Effector memory CD8-positive, alpha-beta T cell (primary cell): ENCODE data around the gene REEP6.
"Not testable (repeated sequence)": the region's sequence is repeated elsewhere in the genome, so short reads cannot be mapped to it uniquely, and the experiment has no call there.

Experiments
- ATAC-seq: fragments of 150-1000 bp; cut with Tn5 transposase; replicated peaks from 2 replicates; pipeline ENCODE4 v1.10.0; 2021; ENCODE audit warnings: mild to moderate bottlenecking, moderate library complexity
- DNase-seq, 3 experiments: peaks; one replicate each; pipeline ENCODE4 v3.0.0; 2021
- H3K27ac Mint-ChIP-seq, 2 donors: one replicate each; pipeline ENCODE4 v1.8.0; 2022; ENCODE audit warnings: mild to moderate bottlenecking in 2 of 2, mixed read lengths in 2 of 2, moderate library complexity in 2 of 2
- H3K27me3 Mint-ChIP-seq, 2 donors: one replicate each; pipeline ENCODE4 v1.8.0; 2022; ENCODE audit warnings: mixed read lengths in 2 of 2
- H3K36me3 Mint-ChIP-seq: one replicate; pipeline ENCODE4 v1.8.0; 2022; ENCODE audit warnings: mild to moderate bottlenecking, moderate library complexity, mixed read lengths; ENCODE audit not compliant: insufficient read depth
- H3K4me1 Mint-ChIP-seq, 2 donors: one replicate each; pipeline ENCODE4 v1.8.0; 2022; ENCODE audit warnings: low read depth in 2 of 2, mixed read lengths in 2 of 2
- H3K4me3 Mint-ChIP-seq, 2 donors: one replicate each; pipeline ENCODE4 v1.8.0; 2022; ENCODE audit warnings: mild to moderate bottlenecking in 2 of 2, mixed read lengths in 2 of 2, moderate library complexity in 2 of 2
- H3K9me3 Mint-ChIP-seq, 2 donors: one replicate each; pipeline ENCODE4 v1.8.0; 2022; ENCODE audit warnings: mixed read lengths in 2 of 2

REEP6 gene

DNA sequence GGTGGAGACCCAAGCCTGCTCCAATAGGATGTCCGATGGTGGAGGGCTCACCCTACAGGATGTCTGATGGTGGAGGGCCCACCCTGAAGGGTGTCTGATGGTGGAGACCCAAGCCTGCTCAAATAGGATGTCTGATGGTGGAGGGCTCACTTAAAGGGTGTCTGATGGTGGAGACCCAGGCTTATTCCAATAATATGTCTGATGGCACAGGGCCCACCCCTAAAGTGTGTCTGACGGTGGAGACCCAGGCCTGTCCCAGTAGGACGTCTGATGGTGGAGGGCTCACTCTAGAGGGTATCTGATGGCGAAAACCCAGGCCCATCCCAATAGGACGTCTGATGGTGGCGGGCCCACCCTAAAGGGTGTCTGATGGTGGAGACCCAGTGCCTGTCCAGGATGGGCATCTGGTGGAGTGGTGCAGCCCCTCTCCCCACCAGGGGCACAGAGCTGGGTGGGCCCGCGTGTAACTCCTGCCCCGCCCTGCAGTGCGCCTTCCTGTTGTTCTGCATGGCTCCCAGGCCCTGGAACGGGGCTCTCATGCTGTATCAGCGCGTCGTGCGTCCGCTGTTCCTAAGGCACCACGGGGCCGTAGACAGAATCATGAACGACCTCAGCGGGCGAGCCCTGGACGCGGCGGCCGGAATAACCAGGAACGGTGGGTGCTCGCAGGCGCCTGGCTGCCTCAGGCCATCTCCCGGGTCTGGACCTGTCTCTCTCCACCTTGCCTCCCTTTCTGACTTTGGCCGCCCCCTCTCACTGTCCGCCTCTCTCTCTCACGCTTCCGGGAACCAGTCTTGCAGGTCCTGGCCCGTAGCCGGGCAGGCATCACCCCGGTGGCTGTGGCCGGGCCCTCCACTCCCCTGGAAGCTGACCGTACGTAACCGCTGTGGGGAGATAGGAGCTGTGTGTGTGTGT, 5.1 kb downstream of the REEP6 start:
- DNase-seq (no peak), ATAC-seq (no peak)

DNA sequence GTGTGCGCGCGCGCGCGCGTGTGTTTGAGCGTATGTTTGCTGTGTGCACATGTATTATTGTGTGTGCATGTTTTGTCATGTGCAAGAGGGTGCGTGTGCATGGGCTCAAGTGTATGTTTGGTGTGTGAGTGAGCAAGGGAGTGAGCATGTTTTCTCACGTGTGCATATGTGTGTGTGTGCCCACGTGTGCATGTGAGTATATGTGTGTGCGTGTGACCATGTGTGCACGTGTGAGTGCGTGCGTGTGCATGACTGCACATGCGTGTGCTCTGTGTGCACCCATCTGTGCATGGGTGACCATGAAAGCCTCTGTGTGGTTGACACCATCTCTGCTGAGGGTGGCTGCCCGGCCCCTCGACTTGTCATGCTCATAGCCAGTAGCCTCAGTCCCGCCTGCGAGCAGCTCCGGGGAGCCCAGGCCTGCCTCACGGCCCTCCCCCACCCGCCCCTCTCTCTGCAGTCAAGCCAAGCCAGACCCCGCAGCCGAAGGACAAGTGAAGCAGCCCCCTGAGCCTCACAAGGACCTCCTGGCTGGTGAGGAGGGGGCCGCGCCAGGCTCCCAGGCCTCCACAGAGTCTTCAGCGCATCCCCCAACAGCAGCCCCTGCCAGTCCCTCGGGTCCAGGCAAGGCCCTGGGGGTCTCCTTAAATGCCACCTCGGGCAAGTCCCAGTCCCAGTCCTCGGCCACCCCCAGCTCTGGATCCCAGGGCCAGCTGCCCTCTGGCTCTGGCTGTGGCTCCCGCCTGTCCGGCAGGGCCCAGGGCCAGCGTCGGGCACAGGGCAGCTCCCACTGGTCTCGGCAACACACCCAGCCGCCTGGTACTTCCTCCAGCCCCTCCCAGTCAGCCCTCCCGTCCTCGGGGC, 6.0 kb downstream of the REEP6 start:
- Mint-ChIP-seq H3K36me3 (peaks cover 3% of the 10 kb centered on the region), H3K27ac (no peak overlapping the region), H3K4me1 (peaks cover 2 to 6% of the 10 kb centered on the region in 2 donors), H3K4me3 (no peak overlapping the region), H3K27me3 (peaks cover 5 to 22% of the 10 kb centered on the region in 2 donors), H3K9me3 (no peaks in the 10 kb centered on the region)
- ATAC-seq (no peak), DNase-seq (no peak)

More for the DNA sequence above, 5.1 kb downstream of the REEP6 start:
- Mint-ChIP-seq H3K4me3 (no peak overlapping the region), H3K4me1 (peaks cover 7 to 10% of the 10 kb centered on the region in 2 donors), H3K27me3 (peaks cover 5 to 22% of the 10 kb centered on the region in 2 donors), H3K9me3 (no peaks in the 10 kb centered on the region), H3K27ac (no peak overlapping the region), H3K36me3 (peaks cover 4% of the 10 kb centered on the region)

DNA sequence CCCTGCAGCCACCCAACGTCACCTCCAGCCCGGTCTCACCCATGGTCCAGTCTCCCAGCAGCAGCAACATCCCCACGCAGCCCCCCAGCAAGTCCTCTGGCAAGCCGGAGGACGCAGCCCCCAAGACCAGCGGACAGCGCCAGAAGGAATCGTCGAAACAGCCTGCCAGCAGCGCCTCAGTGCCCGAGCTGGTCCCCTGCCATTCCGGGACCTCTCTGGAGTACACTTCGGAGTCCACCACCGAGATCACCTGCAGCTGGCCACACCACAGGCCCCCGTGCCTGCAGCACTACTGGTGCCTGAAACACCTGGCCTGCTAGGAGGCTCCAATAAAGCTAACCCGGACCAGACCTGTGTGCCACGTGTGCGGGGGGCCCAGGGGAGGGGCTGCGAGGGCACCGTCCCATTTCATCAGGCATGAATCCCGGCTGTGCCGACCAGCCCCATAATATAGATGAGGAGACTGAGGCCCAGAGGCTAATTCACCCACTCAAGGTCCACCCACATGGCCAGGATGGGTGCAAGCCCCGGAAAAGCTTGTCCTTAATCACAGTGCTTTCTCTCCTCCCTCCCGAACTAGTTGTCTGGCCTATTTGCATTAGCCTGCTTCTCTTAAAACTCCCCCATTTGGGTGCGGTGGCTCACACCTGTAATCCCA, 6.7 kb downstream of the REEP6 start:
- no peak for ATAC-seq
- peaks cover 8 to 24% of the 10 kb centered on the region in 2 donors for H3K27me3 Mint-ChIP-seq
- H3K27ac Mint-ChIP-seq: no peak overlapping the region
- no peak overlapping the region for H3K4me3 Mint-ChIP-seq
- no peaks in the 10 kb centered on the region for H3K36me3 Mint-ChIP-seq
- H3K9me3 Mint-ChIP-seq: no peaks in the 10 kb centered on the region
- H3K4me1 Mint-ChIP-seq: peaks cover 0 to under 1% of the 10 kb centered on the region in 2 donors
- DNase-seq: no peak

DNA sequence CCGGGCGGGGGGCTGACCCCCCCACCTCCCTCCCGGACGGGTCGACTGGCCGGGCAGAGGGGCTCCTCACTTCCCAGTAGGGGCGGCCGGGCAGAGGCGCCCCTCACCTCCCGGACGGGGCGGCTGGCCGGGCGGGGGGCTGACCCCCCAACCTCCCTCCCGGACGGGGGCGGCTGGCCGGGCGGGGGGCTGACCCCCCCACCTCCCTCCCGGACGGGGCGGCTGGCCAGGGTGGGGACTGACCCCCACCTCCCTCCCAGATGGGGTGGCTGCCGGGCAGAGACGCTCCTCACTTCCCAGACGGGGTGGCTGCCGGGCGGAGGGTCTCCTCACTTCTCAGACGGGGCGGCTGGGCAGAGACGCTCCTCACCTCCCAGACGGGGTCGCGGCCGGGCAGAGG, 8.2 kb downstream of the REEP6 start:
- not testable (repeated sequence) for H3K4me1 Mint-ChIP-seq, ATAC-seq, H3K27ac Mint-ChIP-seq, H3K9me3 Mint-ChIP-seq, DNase-seq, H3K36me3 Mint-ChIP-seq, H3K4me3 Mint-ChIP-seq
- peaks cover 12 to 37% of the 10 kb centered on the region in 2 donors for H3K27me3 Mint-ChIP-seq

DNA sequence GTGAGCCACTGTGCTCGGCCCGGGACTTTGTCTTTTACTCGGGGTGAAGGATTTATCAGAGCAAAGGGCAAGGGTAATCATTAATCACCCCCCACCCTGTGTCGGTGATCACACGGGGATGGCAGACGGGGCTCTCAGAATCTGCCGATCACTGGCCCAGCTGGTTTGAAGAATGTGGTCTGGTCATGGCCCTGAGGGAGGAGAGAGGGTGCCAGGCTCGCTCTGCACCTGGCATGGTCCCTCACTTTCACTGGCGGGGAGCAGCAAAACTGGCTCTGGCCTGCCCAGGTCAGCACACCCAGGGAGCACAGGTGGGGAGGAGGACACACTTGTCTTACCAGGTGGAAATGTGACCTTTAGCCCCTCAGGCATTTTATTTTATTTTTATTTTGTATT, 10.2 kb downstream of the REEP6 start:
- H3K9me3 Mint-ChIP-seq: no peaks in the 10 kb centered on the region
- no peak overlapping the region for H3K4me3 Mint-ChIP-seq
- H3K4me1 Mint-ChIP-seq: peaks cover 0 to 4% of the 10 kb centered on the region in 2 donors
- ATAC-seq (no peak), DNase-seq (no peak)
- peaks cover 3% of the 10 kb centered on the region for H3K36me3 Mint-ChIP-seq
- H3K27me3 Mint-ChIP-seq: peaks cover 12 to 47% of the 10 kb centered on the region in 2 donors
- H3K27ac Mint-ChIP-seq: no peak overlapping the region

DNA sequence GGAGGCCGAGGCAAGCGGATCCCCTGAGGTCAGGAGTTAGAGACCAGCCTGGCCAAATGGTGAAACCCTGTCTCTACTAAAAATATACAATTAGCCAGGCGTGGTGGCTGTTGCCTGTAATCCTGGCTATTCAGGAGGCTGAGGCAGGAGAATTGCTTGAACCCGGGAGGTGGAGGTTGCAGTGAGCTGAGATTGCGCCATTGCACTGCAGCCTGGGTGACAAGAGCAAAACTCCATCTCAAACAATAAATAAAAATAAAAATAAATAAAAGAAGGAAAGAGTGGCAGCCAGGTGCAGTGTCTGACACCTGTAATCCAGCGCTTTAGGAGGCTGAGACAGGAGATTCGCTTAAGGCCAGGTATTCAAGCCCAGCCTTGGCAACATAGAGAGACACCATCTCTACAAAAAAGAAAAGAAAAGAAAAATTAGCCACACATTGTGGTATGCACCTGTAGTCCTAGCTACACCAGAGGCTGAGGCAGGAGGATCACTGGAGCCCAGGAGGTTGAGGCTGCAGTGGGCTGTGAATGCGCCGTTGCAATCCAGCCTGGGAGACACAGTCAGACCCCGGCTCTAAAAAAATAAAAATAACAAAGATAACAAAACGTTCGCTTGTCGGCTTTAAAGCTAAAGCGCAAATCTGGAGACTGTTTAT, 11.6 kb downstream of the REEP6 start:
- Mint-ChIP-seq H3K27ac (no peak overlapping the region), H3K27me3 (peaks cover 8 to 38% of the 10 kb centered on the region in 2 donors), H3K9me3 (no peaks in the 10 kb centered on the region), H3K36me3 (peaks cover 5% of the 10 kb centered on the region), H3K4me3 (no peak overlapping the region), H3K4me1 (peaks cover 2 to 6% of the 10 kb centered on the region in 2 donors)
- DNase-seq: no peak
- ATAC-seq: no peak

DNA sequence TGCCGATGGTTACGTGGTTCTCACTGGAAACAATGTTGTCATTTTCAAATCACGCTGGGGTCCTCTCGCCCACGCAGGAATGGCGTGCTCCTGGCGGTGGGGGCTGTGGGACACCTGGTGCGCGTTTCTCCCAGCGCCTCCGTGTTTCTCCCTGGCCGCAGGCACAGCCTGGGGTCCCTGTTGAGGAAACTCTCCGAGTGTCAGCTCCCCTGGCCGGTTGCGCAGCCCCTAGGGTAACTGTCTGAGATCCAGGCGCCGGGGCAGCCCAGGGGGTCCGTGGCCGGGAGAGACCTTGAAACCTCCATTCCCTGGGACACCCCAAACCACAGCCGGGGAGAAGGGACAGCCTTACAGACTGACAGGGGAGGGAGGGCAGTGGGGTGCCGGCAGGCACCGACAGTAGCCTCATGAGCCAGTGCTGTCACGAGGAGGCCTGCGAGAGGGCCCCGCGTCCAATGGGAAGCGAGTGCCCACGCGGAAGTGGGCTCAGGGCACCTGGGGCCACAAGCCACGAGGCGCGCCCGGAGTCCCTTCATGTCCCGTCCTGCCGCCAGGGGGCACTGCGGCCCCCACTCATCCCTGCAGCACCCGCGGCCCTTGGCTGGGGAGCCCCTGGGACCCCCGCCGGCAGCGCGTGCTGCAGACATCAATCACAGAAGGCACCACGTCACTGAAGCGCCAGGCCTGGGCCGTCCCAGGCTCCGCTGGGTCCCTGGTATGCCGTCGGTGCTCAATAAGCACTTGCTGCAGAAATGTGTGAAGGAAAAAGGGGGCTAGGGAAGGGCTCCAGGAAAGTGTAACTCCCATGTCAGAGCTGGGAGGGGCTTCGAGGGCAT, 12.3 kb downstream of the REEP6 start:
- peak; percentile 11 for ATAC-seq
- H3K27ac Mint-ChIP-seq: no peak overlapping the region
- H3K4me1 Mint-ChIP-seq: peaks cover 7 to 11% of the 10 kb centered on the region in 2 donors
- H3K36me3 Mint-ChIP-seq: peaks cover 10% of the 10 kb centered on the region
- H3K9me3 Mint-ChIP-seq: no peaks in the 10 kb centered on the region
- no peak overlapping the region for H3K4me3 Mint-ChIP-seq
- H3K27me3 Mint-ChIP-seq: peaks cover 7 to 36% of the 10 kb centered on the region in 2 donors
- peak; percentile 43 to 46 (median 46) for DNase-seq

DNA sequence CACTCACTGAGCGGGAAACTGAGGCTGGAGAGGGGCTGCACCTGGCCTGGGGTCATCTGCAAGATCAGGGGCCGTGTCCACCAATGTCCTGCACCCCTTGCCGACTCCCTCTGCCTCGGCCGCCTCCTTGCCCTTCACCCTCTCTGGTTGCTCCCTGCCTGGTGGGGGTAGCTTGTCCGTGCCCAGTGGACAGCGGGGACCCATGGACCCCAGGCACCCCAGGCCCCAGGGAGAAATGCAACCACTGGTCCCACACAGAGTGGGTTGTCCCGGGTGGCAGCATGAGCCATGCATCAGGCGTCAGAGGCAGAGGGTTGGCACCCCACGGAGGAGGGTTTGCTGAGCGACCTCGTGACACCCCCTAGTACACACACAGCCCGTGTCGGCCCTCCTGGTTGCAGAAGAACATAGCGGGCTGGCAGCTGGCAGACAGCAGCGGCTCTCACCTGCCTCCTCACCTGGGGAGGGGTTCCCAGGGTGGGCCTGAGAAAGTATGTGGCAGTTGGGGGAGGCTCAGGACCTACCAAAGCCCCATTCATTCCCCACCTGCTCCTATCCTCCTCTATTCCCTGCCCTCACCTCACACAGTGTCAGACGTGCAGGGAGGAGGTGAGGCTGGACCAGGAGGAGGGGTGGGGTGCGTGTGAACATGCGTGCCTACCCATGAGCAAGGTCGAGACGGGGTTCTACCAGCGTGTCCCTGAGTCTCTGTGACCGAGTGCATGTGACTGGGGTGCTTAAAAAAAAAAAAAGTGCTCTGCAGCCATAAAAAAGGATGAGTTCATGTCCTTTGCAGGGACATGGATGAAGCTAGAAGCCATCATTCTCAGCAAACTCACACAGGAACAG, 13.2 kb downstream of the REEP6 start:
- H3K27me3 Mint-ChIP-seq: peaks cover 7 to 36% of the 10 kb centered on the region in 2 donors
- no peaks in the 10 kb centered on the region for H3K9me3 Mint-ChIP-seq
- no peak overlapping the region for H3K27ac Mint-ChIP-seq
- H3K4me3 Mint-ChIP-seq: no peak overlapping the region
- H3K4me1 Mint-ChIP-seq: peaks cover 7 to 11% of the 10 kb centered on the region in 2 donors
- peaks cover 10% of the 10 kb centered on the region for H3K36me3 Mint-ChIP-seq
- DNase-seq: no peak
- ATAC-seq: no peak

DNA sequence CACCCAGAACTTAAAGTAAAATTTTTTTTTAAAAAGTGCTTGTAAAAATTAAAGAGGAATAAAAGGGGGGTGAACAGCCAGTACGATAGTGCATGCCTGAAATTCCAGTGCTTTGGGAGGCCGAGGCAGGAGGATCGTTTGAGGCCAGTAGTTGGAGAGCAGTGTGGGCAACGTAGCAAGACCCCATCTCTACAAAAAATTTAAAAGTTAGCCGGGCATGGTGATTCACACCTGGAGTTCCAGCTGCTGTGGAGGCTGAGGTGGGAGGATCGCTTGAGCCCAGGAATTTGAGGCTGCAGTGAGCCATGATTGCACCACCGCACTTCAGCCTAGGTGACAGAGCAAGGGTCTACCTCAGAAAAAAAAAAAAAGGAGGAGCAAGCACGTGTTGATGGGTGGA, 14.0 kb downstream of the REEP6 start:
- H3K27me3 Mint-ChIP-seq: peaks cover 7 to 38% of the 10 kb centered on the region in 2 donors
- DNase-seq: no peak
- H3K36me3 Mint-ChIP-seq: peaks cover 10% of the 10 kb centered on the region
- H3K27ac Mint-ChIP-seq: no peak overlapping the region
- no peaks in the 10 kb centered on the region for H3K9me3 Mint-ChIP-seq
- no peak for ATAC-seq
- peaks cover 7 to 11% of the 10 kb centered on the region in 2 donors for H3K4me1 Mint-ChIP-seq
- no peak overlapping the region for H3K4me3 Mint-ChIP-seq

DNA sequence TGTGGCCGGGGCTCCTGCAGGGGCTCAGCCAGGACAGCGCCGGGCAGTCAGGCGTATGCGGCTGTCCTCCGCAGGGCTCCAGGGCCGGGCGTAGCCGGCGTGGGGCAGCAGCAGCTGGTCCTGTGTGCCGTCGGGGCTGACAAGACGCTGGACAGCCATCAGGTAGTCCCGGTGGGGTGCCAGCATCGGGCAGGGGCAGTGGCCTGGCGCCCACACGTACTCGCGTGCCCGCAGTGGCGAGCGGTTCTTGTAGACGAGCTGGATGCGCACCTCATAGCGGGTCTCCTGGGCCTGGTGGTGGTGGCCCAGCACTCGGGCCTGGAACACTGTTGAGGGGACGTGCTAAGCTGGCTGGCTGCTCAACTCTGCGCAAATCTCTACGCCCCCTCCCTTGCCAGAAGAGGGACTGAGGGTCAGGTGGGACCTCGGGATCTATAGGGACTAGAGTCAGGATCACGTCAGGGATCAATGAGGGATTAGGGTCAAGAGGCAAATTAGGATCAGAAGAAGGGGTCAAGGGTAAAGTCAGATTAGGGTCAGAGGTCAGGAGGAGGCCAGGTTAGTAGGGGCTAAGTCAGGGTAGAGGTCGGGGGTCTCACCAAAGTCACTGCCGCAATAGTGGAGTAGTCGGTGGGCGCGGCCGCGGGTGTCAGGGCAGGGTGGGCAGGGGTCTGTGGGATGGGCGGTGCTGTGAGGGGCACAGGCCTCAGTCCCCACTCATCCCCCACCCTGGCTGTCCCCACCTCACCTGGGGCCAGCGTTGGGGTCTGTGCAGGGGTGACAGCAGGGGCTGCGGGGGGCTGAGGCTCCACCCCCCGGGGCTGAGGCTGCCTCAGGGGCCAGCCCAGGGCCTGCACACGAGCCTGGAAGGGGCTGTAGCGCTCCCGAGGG, 15.3 kb downstream of the REEP6 start:
- Mint-ChIP-seq H3K4me1 (peaks cover 7 to 11% of the 10 kb centered on the region in 2 donors), H3K27me3 (peaks cover 7 to 43% of the 10 kb centered on the region in 2 donors)

DNA sequence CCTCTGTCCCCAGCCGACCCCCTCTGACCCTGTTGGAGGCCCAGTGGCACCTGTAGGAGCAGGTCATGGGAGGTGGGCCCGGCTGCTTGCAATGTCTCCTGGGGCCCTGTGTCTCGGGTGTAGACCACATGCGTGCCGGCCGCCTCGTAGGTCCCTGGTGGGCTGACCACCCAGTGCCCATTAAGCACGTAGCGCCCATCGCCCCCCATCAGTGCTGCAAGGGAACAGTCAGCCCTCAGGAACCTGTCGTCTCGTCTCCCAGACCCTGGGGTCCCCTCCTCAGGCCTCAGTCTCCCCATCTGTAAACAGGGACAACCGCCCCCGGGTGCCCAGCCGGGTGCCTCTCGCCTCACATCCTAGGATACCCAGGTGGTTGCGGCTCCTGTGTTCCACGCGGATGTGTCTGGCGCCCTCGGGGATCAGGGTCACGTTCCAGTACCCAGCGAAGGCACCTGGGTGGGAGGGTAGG, 16.2 kb downstream of the REEP6 start:
- H3K9me3 Mint-ChIP-seq: no peaks in the 10 kb centered on the region
- peaks cover 7 to 11% of the 10 kb centered on the region in 2 donors for H3K4me1 Mint-ChIP-seq
- peaks cover 10% of the 10 kb centered on the region for H3K36me3 Mint-ChIP-seq
- ATAC-seq: no peak
- H3K4me3 Mint-ChIP-seq: peak overlapping the region; percentile 81 to 91
- DNase-seq: no peak
- H3K27me3 Mint-ChIP-seq: peaks cover 7 to 43% of the 10 kb centered on the region in 2 donors
- peak overlapping the region; percentile 81 to 91 for H3K27ac Mint-ChIP-seq

More for the DNA sequence above, 15.3 kb downstream of the REEP6 start:
- ATAC-seq: no peak
- no peak overlapping the region for H3K4me3 Mint-ChIP-seq
- H3K36me3 Mint-ChIP-seq: peaks cover 10% of the 10 kb centered on the region
- no peak for DNase-seq
- H3K27ac Mint-ChIP-seq: peak overlapping the region; percentile 35 to 56
- no peaks in the 10 kb centered on the region for H3K9me3 Mint-ChIP-seq
